Muscle of leg (tissue), 16 donors: Measurements from ENCODE around the gene RNF121. TPM values are rescaled to one million over a fixed set of nuclear protein-coding genes. Genes with fewer than 3 reads are reported as not detected.
"Not testable (repeated sequence)": the region's sequence is repeated elsewhere in the genome, so short reads cannot be mapped to it uniquely, and the experiment has no call there.

Source experiments
- DNase-seq: peaks from one replicate; pipeline ENCODE4 v3.0.0; 2013
- H3K27ac ChIP-seq: one replicate; pipeline ENCODE4 v1.5.1; 2013; ENCODE audit warnings: mild to moderate bottlenecking, low read length, control low read depth
- H3K27me3 ChIP-seq: one replicate; pipeline ENCODE4 v1.6.1; 2013; ENCODE audit warnings: low read length; ENCODE audit not compliant: control insufficient read depth, insufficient read depth
- H3K36me3 ChIP-seq: one replicate; pipeline ENCODE4 v1.6.1; 2013; ENCODE audit warnings: low read length; ENCODE audit not compliant: control insufficient read depth, insufficient read depth
- H3K4me1 ChIP-seq: one replicate; pipeline ENCODE4 v1.6.1; 2013; ENCODE audit warnings: low read length; ENCODE audit not compliant: control insufficient read depth, insufficient read depth
- H3K4me3 ChIP-seq: one replicate; pipeline ENCODE4 v1.5.1; 2013; ENCODE audit warnings: low read length, control low read depth
- H3K9me3 ChIP-seq: replicated peaks from 2 replicates; pipeline ENCODE4 v1.6.1; 2013; ENCODE audit warnings: low read depth, low read length; ENCODE audit not compliant: control insufficient read depth
- WGBS: methylation state at CpG from one replicate; pipeline ENCODE4 v1.1.5; 2013; ENCODE audit warnings: missing lambda C conversion rate; ENCODE audit not compliant: insufficient coverage; 5-methylcytosine and 5-hydroxymethylcytosine counted together
- long read RNA-seq, 11 donors: transcript quantifications; one replicate each; lab custom pipeline, GENCODE V29; 2026
- polyA plus RNA-seq, 8 donors: library from polyadenylated mRNA; unstranded; fragments of 120-200 nt; gene quantifications; one replicate each; pipeline versions ENCODE4 v1.2.1 to v1.2.3, GENCODE V29; 2013; ENCODE audit warnings: inconsistent platforms in 1 of 8, low replicate concordance in 1 of 8; ENCODE audit not compliant: insufficient read length in 8 of 8, insufficient read depth in 1 of 8
- total RNA-seq: library from RNA; stranded (reverse); fragments of 120-200 nt; gene quantifications from one replicate; pipeline ENCODE4 v1.2.4, GENCODE V29; 2013

RNF121 gene
- 24.8 TPM for total RNA-seq
- polyA plus RNA-seq, result 10 to 100 TPM; 24.1 to 35.7 (median 32.5) TPM
- long read RNA-seq, donor 1, partial matches to known transcripts, result 0 of 4 reads
- long read RNA-seq, donor 1, other reads (novel, unspliced or antisense), result 0 of 4 reads
- long read RNA-seq, donor 2, partial matches to known transcripts, result 0 of 3 reads
- long read RNA-seq, donor 2, other reads (novel, unspliced or antisense), result 0 of 3 reads
- long read RNA-seq, donor 3, transcript RNF121-201 (9 exons, 2,625 nt), result major isoform, 7 of 12 reads
- long read RNA-seq, donor 3, partial matches to known transcripts, result 0 of 12 reads
- long read RNA-seq, donor 3, other reads (novel, unspliced or antisense), result 0 of 12 reads
- long read RNA-seq, donor 4, partial matches to known transcripts, result 0 of 4 reads
- long read RNA-seq, donor 4, other reads (novel, unspliced or antisense), result 0 of 4 reads
- long read RNA-seq, donor 5, transcript RNF121-201 (9 exons, 2,625 nt), result major isoform, 10 of 14 reads
- long read RNA-seq, donor 5, partial matches to known transcripts, result 0 of 14 reads
- long read RNA-seq, donor 5, other reads (novel, unspliced or antisense), result 0 of 14 reads
- long read RNA-seq, donor 6, transcript RNF121-201 (9 exons, 2,625 nt), result major isoform, 10 of 15 reads
- long read RNA-seq, donor 6, partial matches to known transcripts, result 0 of 15 reads
- long read RNA-seq, donor 6, other reads (novel, unspliced or antisense), result 0 of 15 reads
- long read RNA-seq, donor 7, partial matches to known transcripts, result 0 of 8 reads
- long read RNA-seq, donor 7, other reads (novel, unspliced or antisense), result 0 of 8 reads
- long read RNA-seq, donor 8, transcript RNF121-201 (9 exons, 2,625 nt), result major isoform, 5 of 7 reads
- long read RNA-seq, donor 8, partial matches to known transcripts, result 0 of 7 reads
- long read RNA-seq, donor 8, other reads (novel, unspliced or antisense), result 0 of 7 reads
- long read RNA-seq, donor 9, transcript RNF121-201 (9 exons, 2,625 nt), result major isoform, 7 of 53 reads
- long read RNA-seq, donor 9, partial matches to known transcripts, result 45 of 53 reads
- long read RNA-seq, donor 9, other reads (novel, unspliced or antisense), result 0 of 53 reads
- long read RNA-seq, donor 10, partial matches to known transcripts, result 0 of 7 reads
- long read RNA-seq, donor 10, other reads (novel, unspliced or antisense), result 0 of 7 reads
- long read RNA-seq, donor 11, transcript RNF121-201 (9 exons, 2,625 nt), result major isoform, 8 of 12 reads
- long read RNA-seq, donor 11, partial matches to known transcripts, result 0 of 12 reads
- long read RNA-seq, donor 11, other reads (novel, unspliced or antisense), result 0 of 12 reads

DNA sequence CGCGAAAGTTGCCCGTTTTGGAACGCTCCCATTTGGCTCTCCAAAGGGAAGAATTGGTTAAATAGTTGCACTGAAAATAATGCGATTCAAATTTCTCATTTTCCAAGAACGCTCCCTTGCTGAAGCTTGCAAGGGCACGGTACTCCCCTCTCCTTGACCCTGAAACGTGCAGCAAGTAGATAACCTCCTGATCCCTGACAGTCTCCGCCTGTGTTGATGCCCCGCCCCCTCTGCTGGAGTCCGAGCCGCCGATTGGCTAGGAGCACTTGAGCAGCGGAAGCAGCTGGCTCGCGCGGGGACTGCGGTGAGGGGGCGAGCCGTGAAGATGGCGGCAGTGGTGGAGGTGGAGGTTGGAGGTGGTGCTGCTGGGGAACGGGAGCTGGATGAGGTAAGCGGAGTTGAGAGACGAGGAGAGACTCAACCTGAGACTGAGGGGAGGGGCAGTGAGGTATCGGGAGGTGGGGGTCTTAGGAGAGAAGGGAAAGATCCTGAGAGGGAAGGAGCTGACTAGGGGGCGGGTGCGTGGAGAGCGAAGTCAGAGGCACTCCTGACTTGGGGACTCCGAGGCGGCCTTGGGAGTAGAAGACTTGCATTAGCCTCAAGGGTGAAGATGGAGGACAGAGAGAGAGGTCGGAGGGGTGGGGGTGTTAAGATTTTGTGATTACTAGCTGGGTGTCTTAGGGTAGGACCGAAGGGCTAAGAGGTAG, at the start of gene RNF121:
TSS of gene RNF121 (plus strand) at position 310 of the 707 bp plus-strand sequence. CDS start at position 326, 16 bp downstream.
- Histone ChIP-seq H3K9me3 (no peaks in the 10 kb centered on the region), H3K4me3 (peak within 1 kb of the TSS; percentile 97), H3K36me3 (peaks cover 6% of the 10 kb centered on the region), H3K27me3 (no peaks in the 10 kb centered on the region), H3K4me1 (peaks cover 14% of the 10 kb centered on the region), H3K27ac (peak within 1 kb of the TSS; percentile 94)
- peak; percentile 99 for DNase-seq
- WGBS, result 0% methylated on average over 27 of the region's 32 CpGs

DNA sequence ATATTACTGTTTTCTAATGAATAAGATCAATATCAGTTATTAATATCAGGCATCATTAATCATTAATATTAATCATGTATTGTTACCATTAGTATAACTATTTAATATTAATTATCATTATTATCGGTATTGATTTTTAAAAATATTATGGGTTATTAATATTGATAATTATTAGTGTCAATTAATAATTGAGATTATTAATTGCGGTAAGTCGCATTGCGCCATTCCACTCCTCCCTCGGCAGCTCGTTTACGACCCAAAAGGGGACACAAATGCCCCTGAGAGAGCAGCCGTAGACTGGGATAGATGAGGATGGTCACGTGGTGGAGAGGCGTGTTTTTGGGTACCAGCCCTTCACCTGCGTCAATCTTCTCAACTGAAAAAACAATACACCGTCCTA, 43.0 kb upstream of the RNF121 start:
- not testable (repeated sequence) for H3K9me3 ChIP-seq, DNase-seq, H3K4me1 ChIP-seq, H3K36me3 ChIP-seq, H3K27ac ChIP-seq, H3K4me3 ChIP-seq, H3K27me3 ChIP-seq
- no CpG with 5 or more reads among the region's 12 CpGs for WGBS

DNA sequence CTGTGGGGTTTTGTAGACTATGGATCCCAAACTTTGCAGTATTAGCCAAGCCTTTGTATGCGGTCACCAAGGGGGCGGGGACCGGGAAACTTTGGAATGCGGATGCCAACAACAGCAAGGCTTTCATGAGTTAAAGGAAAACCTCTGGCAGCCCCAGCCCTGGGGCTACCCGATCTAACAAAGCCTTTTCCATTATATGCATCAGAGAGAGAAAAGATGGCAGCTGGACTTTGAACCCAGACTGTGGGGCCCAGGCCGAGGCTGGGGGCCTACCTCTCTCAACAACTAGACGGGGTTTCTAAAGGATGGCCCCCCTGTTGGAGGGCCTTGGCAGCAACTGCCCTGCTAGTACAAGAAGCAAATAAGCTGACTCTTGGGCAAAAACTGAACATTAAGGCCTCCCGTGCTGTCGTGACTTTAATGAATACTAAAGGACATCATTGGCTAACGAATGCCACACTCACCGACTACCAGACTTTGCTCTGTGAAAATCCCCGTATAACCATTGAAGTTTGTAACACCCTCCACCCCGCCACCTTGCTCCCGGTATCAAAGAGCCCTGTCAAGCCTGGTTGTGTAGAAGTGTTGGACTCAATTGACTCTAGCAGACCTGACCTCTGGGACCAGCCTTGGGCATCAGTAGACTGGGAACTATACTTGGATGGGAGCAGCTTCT, 40.4 kb upstream of the RNF121 start:
- not testable (repeated sequence) for H3K27ac ChIP-seq, H3K9me3 ChIP-seq, H3K4me1 ChIP-seq, H3K36me3 ChIP-seq, H3K27me3 ChIP-seq, H3K4me3 ChIP-seq, DNase-seq
- WGBS, result 99% methylated on average over 7 of the region's 14 CpGs

DNA sequence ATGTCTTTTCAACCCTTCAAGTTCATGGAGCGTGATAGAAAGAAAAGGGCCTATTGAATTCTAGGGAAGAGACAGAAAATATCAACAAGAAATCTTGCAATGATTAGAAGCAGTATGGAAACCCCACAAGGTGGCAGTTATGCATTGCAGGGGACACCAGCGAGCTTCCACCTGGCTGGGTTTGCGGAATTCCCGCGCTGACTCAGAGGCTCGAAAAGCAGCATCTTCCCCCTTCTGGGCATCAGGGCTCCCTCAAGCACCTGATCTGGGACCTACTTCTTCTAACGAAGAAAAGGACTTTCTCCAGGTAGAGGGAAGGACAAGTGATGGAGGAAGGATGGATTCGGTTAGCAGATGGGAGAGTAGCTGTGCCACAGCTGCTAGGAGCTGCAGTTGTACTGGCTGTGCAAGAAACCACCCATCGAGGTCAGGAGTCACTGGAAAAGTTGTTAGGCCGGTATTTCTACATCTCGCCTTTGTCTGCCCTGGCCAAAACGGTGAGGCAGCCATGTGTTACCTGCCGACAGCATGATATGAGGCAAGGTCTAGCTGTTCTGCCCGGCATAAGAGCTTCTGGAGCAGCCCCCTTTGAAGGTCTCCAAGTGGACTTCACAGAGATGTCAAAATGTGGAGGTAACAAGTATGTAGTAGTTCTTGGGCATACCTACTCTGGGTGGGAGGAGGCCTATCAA, 39.5 kb upstream of the RNF121 start:
- WGBS, result 90% methylated on average over 6 of the region's 14 CpGs

DNA sequence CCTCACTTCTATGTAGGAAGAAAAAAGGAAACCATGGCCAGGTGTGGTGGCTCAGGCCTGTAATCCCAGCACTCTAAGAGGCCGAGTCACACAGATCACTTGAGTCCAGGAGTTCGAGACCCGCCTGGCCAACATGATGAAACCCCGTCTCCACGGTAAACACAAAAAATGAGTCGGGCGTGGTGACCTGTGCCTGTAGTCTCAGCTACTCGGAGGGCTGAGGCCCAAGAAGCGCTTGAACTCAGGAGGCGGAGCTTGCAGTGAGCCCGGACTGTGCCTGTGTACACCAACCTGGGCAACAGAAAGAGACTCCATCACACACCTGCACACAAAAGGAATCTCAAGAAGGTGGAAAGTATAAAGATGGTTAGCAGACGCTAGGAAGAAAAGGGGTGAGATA, 32.9 kb upstream of the RNF121 start:
- H3K4me3 ChIP-seq, result no peak overlapping the region
- no peak for DNase-seq
- H3K9me3 ChIP-seq, result peaks cover 3% of the 10 kb centered on the region
- no peaks in the 10 kb centered on the region for H3K36me3 ChIP-seq
- no peaks in the 10 kb centered on the region for H3K4me1 ChIP-seq
- no peaks in the 10 kb centered on the region for H3K27me3 ChIP-seq
- WGBS, result 91% methylated on average over 5 of the region's 12 CpGs
- no peak overlapping the region for H3K27ac ChIP-seq

More for the DNA sequence above, 39.5 kb upstream of the RNF121 start:
- not testable (repeated sequence) for H3K27ac ChIP-seq, H3K9me3 ChIP-seq, H3K4me3 ChIP-seq, H3K36me3 ChIP-seq, H3K27me3 ChIP-seq, H3K4me1 ChIP-seq, DNase-seq

DNA sequence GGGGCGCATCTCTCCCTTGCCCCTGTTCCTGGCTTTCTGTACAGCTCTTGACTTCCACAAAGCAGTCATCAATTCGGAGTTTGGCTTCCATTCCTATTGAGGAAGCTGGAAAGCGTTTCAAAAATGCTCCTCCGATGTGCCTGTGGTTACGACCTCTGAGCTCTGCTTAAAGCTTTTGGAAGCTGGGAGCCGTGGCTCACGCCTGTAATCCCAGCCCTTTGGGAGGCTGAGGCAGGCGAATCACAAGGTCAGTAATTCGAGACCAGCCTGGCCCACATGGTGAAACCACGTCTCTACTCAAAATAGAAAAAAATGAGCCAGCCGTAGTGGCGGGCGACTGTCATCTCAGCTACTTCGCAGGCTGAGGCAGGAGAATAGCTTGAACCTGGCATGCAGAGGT, 27.7 kb upstream of the RNF121 start:
- H3K27me3 ChIP-seq, H3K9me3 ChIP-seq, H3K4me3 ChIP-seq, H3K27ac ChIP-seq, H3K36me3 ChIP-seq, H3K4me1 ChIP-seq: not testable (repeated sequence)
- peak; percentile 13 for DNase-seq
- WGBS, result 30% methylated on average over 13 of the region's 14 CpGs

DNA sequence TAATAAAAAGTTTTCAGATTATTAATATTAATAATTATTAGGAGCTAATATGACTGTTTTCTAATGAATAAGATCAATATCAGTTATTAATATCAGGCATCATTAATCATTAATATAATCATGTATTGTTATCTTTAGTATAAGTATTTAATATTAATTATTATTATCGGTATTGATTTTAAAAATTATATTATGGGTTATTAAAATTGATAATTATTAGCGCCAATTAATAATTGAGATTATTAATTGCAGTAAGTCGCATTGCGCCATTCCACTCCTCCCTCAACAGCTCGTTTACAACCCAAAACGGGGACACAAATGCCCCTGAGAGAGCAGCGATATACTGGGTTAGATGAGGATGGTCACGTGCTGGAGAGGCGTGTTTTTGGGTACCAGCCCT, 20.6 kb upstream of the RNF121 start:
- no peak overlapping the region for H3K4me3 ChIP-seq
- WGBS, result 100% methylated on average over 2 of the region's 9 CpGs
- no peak overlapping the region for H3K27ac ChIP-seq
- DNase-seq, result no peak
- no peaks in the 10 kb centered on the region for H3K27me3 ChIP-seq
- peaks cover 8% of the 10 kb centered on the region for H3K36me3 ChIP-seq
- peaks cover 2% of the 10 kb centered on the region for H3K9me3 ChIP-seq
- H3K4me1 ChIP-seq, result no peaks in the 10 kb centered on the region

DNA sequence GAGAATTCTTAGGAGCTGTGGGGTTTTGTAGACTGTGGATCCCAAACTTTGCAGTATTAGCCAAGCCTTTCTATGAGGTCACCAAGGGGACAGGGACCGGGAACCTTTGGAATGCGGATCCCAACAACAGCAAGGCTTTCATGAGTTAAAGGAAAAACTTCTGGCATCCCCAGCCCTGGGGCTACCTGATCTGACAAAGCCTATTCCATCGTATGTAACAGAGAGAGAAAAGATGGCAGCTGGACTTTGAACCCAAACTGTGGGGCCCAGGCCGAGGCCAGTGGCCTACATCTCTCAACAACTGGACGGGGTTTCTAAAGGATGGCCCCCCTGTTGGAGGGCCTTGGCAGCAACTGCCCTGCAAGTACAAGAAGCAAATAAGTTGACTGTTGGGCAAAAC, 18.1 kb upstream of the RNF121 start:
- H3K27ac ChIP-seq, H3K4me1 ChIP-seq, H3K4me3 ChIP-seq, H3K36me3 ChIP-seq, H3K9me3 ChIP-seq, DNase-seq, H3K27me3 ChIP-seq: not testable (repeated sequence)
- WGBS, result 91% methylated on average over 5 of the region's 5 CpGs
